GM12878 (cell line): ENCODE results near the gene HOXB3. TPM values are rescaled to one million over a fixed set of nuclear protein-coding genes. Genes with fewer than 3 reads are reported as not detected.

Source experiments
- ATAC-seq: fragments of 200-7000 bp; cut with Tn5 transposase; 3 replicates; pipeline ENCODE4 v1.9.1; 2020; ENCODE audit warnings: mild to moderate bottlenecking, moderate library complexity
- BruUV-seq: library from RNA; stranded (reverse); fragments of 400-500 nt; replicated peaks from 2 replicates; lab custom pipeline; 2021; lab: Mats Ljungman, UMichigan
- CTCF ChIA-PET: fragments of 300-600 bp; sonication (Branson Sonifier 250); formaldehyde crosslinking; extraction: SDS; loops from one replicate; lab custom pipeline; 2021; ENCODE audit warnings: inconsistent platforms; lab: Yijun Ruan, JAX
- POLR2A ChIA-PET: fragments of 350-600 bp; formaldehyde crosslinking; extraction: SDS; loops from one replicate; lab custom pipeline; 2021; ENCODE audit warnings: inconsistent platforms; lab: Charles Lee
- RAD21 ChIA-PET: fragments of 300-600 bp; sonication (Branson Sonifier 250); formaldehyde crosslinking; loops from one replicate; lab custom pipeline; 2023; ENCODE audit warnings: antibody characterized with exemption; ENCODE audit not compliant: unreplicated experiment; lab: Charles Lee
- SMC1A ChIA-PET: fragments of 300-600 bp; sonication (Branson Sonifier 250); formaldehyde crosslinking; loops from one replicate; lab custom pipeline; 2023; ENCODE audit not compliant: unreplicated experiment, uncharacterized antibody; lab: Charles Lee
- DNase-seq: peaks from one replicate; pipeline ENCODE4 v3.0.0-alpha.2; 2011; ENCODE audit warnings: low read depth, low spot score
- FAIRE-seq: peaks from 3 replicates; lab custom pipeline; 2011; peaks lifted over from hg19 to GRCh38; lab: Jason Lieb, UNC
- H2AFZ ChIP-seq: 2 replicates; pipeline ENCODE4 v1.6.0; 2011; ENCODE audit warnings: low read depth, low read length, control low read depth; ENCODE audit not compliant: control insufficient read depth
- H3K27ac ChIP-seq: 2 replicates; pipeline ENCODE4 v1.5.1; 2011; ENCODE audit warnings: control low read depth; ENCODE audit not compliant: control insufficient read depth, insufficient read depth
- H3K27me3 ChIP-seq, 2 experiments: replicated peaks in 1 of 2; 2 replicates each; pipeline versions ENCODE4 v1.6.0 to v1.6.1; 2011; ENCODE audit warnings: low read length in 1 of 2; ENCODE audit not compliant: control insufficient read depth in 2 of 2, insufficient read depth in 2 of 2
- H3K36me3 ChIP-seq, 2 experiments: 2 replicates each; pipeline ENCODE4 v1.5.1; 2011; ENCODE audit warnings: low read length in 1 of 2; ENCODE audit not compliant: control insufficient read depth in 2 of 2, insufficient read depth in 2 of 2
- H3K4me1 ChIP-seq: 2 replicates; pipeline ENCODE4 v1.6.1; 2011; ENCODE audit warnings: mild to moderate bottlenecking, low read length, moderate library complexity, mixed read lengths; ENCODE audit not compliant: control insufficient read depth, insufficient read depth
- H3K4me2 ChIP-seq: 2 replicates; pipeline ENCODE4 v1.6.0; 2011; ENCODE audit warnings: control low read depth; ENCODE audit not compliant: control insufficient read depth, insufficient read depth
- H3K4me3 ChIP-seq: fragments of 200-600 bp; sonication (generic); 2 replicates; pipeline ENCODE4 v1.5.1; 2016
- H3K79me2 ChIP-seq: 2 replicates; pipeline ENCODE4 v1.6.0; 2011; ENCODE audit warnings: low read length; ENCODE audit not compliant: control insufficient read depth, insufficient read depth
- H3K9ac ChIP-seq: 2 replicates; pipeline ENCODE4 v1.8.0; 2011; ENCODE audit warnings: low read length, control low read depth, mixed read lengths; ENCODE audit not compliant: control insufficient read depth, insufficient read depth
- H3K9me3 ChIP-seq: replicated peaks from 3 replicates; pipeline ENCODE4 v1.5.1; 2011; ENCODE audit warnings: mild to moderate bottlenecking, low read length; ENCODE audit not compliant: control insufficient read depth, insufficient read depth
- H4K20me1 ChIP-seq: 2 replicates; pipeline ENCODE4 v1.6.0; 2011; ENCODE audit not compliant: control insufficient read depth, insufficient read depth
- GATAD2B ChIP-seq: fragments of 450-650 bp; conservative IDR thresholded peaks from 2 replicates; pipeline ENCODE4 v1.6.1; 2017; ENCODE audit warnings: low read depth, mild to moderate bottlenecking, moderate library complexity
- IKZF2 ChIP-seq, 2 experiments: fragments of 450-650 bp; IDR thresholded peaks; 2 replicates each; pipeline ENCODE4 v1.6.1; 2017; ENCODE audit warnings: mild to moderate bottlenecking in 2 of 2, moderate library complexity in 2 of 2
- IRF5 ChIP-seq: fragments of 450-650 bp; IDR thresholded peaks from 2 replicates; pipeline ENCODE4 v1.6.1; 2017; ENCODE audit warnings: borderline replicate concordance
- PML ChIP-seq: IDR thresholded peaks from 2 replicates; pipeline ENCODE4 v1.6.1; 2012; ENCODE audit warnings: low read length, inconsistent platforms
- RAD21 ChIP-seq: IDR thresholded peaks from 2 replicates; pipeline ENCODE4 v1.6.1; 2011; ENCODE audit warnings: mild to moderate bottlenecking, low read depth, low read length, moderate library complexity; ENCODE audit not compliant: insufficient read depth
- RCOR1 ChIP-seq: conservative IDR thresholded peaks from 2 replicates; pipeline ENCODE4 v1.6.1; 2012; ENCODE audit warnings: low read depth, low read length, improper control_type of control experiment
- SP1 ChIP-seq: IDR thresholded peaks from one replicate; pipeline ENCODE4 v1.6.1; 2011; ENCODE audit warnings: low read depth, low read length
- SRF ChIP-seq, 2 experiments: IDR thresholded peaks; 2 replicates each; pipeline ENCODE4 v1.6.1; 2011; ENCODE audit warnings: low read depth in 2 of 2, low read length in 2 of 2, mild to moderate bottlenecking in 1 of 2, moderate library complexity in 1 of 2
- WGBS: methylation state at CpG from one replicate; pipeline ENCODE4 v1.1.6; 2016; ENCODE audit warnings: low lambda C conversion rate; ENCODE audit not compliant: insufficient replicate concordance, insufficient coverage; ENCODE audit errors: missing lambda C conversion rate; 5-methylcytosine and 5-hydroxymethylcytosine counted together
- in situ Hi-C: fragments of 300-500 bp; cut with MboI; formaldehyde crosslinking; loops from 9 replicates; pipeline ENCODE4 v1.14.3; 2018; ENCODE audit warnings: mixed read lengths
- intact Hi-C: fragments of 100-400 bp; cut with micrococcal nuclease; formaldehyde crosslinking; loops from one replicate; pipeline ENCODE4 v1.14.2; 2022; ENCODE audit not compliant: unreplicated experiment
- polyA plus RNA-seq, 11 experiments: library from polyadenylated mRNA; depleted of rRNA in 4 of 11; unstranded in 6 of 11; stranded (reverse) in 5 of 11; fragments of >200 nt; fragmentation: Nextera tagmentation in 4 of 11; fragmentation: Illumina TruSeq in 1 of 11; extraction: Ambion mirVana in 4 of 11; extraction: Trizol in 1 of 11; gene quantifications; 1 replicate in 1 of 11; 2 replicates in 10 of 11; pipeline versions ENCODE4 v1.2.1 to v1.2.3, GENCODE V29; 2011 to 2016; ENCODE audit warnings: inconsistent platforms in 2 of 11, missing spikeins in 2 of 11, low read depth in 1 of 11
- total RNA-seq, 4 experiments: library from RNA; depleted of rRNA in 3 of 4; stranded (reverse); fragments of >200 nt in 3 of 4; fragmentation: Illumina TruSeq in 1 of 4; extraction: Trizol in 1 of 4; gene quantifications; 2 replicates each; pipeline versions ENCODE4 v1.2.1 to v1.2.3, GENCODE V29; 2013 to 2021
- TF ChIP-seq, protein P1 (sequence below): fragments of 450-650 bp; formaldehyde crosslinking; IDR thresholded peaks from 2 replicates; pipeline ENCODE4 v1.4.0; 2022; ENCODE audit warnings: mild to moderate bottlenecking, moderate library complexity

HOXB3 gene
- total and polyA plus RNA-seq, 10 of the 15 experiments (the other 5 are each of a cell fraction or from before 2014, with no cell fraction given) = 0.19 to 7.7 (median 2.9) TPM

- TF ChIP-seq, protein P1, sequence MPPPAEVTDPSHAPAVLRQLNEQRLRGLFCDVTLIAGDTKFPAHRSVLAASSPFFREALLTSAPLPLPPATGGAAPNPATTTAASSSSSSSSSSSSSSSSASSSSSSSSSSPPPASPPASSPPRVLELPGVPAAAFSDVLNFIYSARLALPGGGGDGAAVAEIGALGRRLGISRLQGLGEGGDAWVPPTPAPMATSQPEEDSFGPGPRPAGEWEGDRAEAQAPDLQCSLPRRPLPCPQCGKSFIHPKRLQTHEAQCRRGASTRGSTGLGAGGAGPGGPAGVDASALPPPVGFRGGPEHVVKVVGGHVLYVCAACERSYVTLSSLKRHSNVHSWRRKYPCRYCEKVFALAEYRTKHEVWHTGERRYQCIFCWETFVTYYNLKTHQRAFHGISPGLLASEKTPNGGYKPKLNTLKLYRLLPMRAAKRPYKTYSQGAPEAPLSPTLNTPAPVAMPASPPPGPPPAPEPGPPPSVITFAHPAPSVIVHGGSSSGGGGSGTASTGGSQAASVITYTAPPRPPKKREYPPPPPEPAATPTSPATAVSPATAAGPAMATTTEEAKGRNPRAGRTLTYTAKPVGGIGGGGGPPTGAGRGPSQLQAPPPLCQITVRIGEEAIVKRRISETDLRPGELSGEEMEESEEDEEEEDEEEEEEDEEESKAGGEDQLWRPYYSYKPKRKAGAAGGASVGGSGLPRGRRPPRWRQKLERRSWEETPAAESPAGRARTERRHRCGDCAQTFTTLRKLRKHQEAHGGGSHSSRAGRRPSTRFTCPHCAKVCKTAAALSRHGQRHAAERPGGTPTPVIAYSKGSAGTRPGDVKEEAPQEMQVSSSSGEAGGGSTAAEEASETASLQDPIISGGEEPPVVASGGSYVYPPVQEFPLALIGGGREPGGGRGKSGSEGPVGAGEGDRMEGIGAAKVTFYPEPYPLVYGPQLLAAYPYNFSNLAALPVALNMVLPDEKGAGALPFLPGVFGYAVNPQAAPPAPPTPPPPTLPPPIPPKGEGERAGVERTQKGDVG (CRISPR knock-in tag) = no peak
- peak; percentile 74 to 82 for TF ChIP-seq IKZF2 (IDR thresholded peaks at IDR 0.05)
- 0 out of 2 replicates have a peak, but pooled peaks have one; percentile 0 for TF ChIP-seq RAD21
Observed at GRCh38 chr17:48517478-48517877, 72.6 kb downstream of the HOXB3 start (continued).

- FAIRE-seq (no peak), DNase-seq (no peak), ATAC-seq (no peak)
- Histone ChIP-seq H3K27ac (no peak overlapping the region), H3K27me3 (no peaks in the 10 kb centered on the region), H3K4me2 (no peak overlapping the region), H3K9ac (no peak overlapping the region), H3K36me3 (no peaks in the 10 kb centered on the region), H3K4me3 (no peak overlapping the region), H2AFZ (no peak overlapping the region), H3K79me2 (no peaks in the 10 kb centered on the region), H4K20me1 (no peaks in the 10 kb centered on the region), H3K9me3 (no peaks in the 10 kb centered on the region), H3K4me1 (peaks cover 52% of the 10 kb centered on the region)
- WGBS = 74% methylated on average over 3 of the region's 3 CpGs
- ChIA-PET CTCF (interaction anchor here (0.6 to 1.4 kb wide), 8 partner anchors 10 to 482 kb away, joined by 3 to 5 read pairs (median 3); no protein-coding TSS in a partner anchor), SMC1A (interaction anchor here (0.7 to 4.9 kb wide), 8 partner anchors 9 to 208 kb away, joined by 3 to 31 read pairs (median 4); no protein-coding TSS in a partner anchor), RAD21 (interaction anchor here (0.7 to 1.4 kb wide), 4 partner anchors 9 to 85 kb away, joined by 3 to 4 read pairs (median 4); no protein-coding TSS in a partner anchor), POLR2A (interaction anchor here (0.5 to 1.5 kb wide), 6 partner anchors 12 to 443 kb away, joined by 3 to 10 read pairs (median 6); partner anchors contain the start of gene SNX11)
- intact Hi-C loops (no loop called here), in situ Hi-C loops (no loop called here)
- no TSS peak for BruUV-seq
- TF ChIP-seq IRF5 (no peak), PML (no peak), RCOR1 (no peak), SP1 (no peak), SRF (IDR thresholded peaks at IDR 0.05; ENCODE audit: low read depth in 2 of 2, low read length in 2 of 2) (no peak), GATAD2B (no peak)
Observed at GRCh38 chr17:48515925-48516900, 73.8 kb downstream of the HOXB3 start.
